HG03280 (cell line): ENCODE results near the gene RNF212.
"Not testable (repeated sequence)": the region's sequence is repeated elsewhere in the genome, so short reads cannot be mapped to it uniquely, and the experiment has no call there.

Experiments
- ATAC-seq: cut with Tn5 transposase; IDR thresholded peaks from one replicate; pipeline ENCODE4 v1.9.1; 2021; ENCODE audit warnings: mild to moderate bottlenecking, moderate library complexity; ENCODE audit not compliant: unreplicated experiment

RNF212 gene

DNA sequence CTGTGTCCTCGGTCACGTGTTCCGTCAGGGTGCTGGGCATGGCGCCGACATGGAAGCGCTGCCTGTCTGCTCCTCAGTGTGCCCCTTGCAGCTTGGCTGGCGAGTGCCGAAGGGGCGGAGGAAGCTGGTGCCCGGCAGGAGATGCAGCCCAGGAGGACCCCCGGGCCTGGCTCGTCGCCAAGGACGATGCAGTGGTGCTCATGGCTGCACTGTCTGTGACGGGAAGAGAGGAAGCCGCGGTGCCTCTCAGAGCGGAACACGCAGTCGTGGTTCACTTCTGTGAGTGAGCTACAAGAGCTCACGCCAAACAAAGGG, 63.8 kb downstream of the RNF212 start:
- no peak for ATAC-seq

DNA sequence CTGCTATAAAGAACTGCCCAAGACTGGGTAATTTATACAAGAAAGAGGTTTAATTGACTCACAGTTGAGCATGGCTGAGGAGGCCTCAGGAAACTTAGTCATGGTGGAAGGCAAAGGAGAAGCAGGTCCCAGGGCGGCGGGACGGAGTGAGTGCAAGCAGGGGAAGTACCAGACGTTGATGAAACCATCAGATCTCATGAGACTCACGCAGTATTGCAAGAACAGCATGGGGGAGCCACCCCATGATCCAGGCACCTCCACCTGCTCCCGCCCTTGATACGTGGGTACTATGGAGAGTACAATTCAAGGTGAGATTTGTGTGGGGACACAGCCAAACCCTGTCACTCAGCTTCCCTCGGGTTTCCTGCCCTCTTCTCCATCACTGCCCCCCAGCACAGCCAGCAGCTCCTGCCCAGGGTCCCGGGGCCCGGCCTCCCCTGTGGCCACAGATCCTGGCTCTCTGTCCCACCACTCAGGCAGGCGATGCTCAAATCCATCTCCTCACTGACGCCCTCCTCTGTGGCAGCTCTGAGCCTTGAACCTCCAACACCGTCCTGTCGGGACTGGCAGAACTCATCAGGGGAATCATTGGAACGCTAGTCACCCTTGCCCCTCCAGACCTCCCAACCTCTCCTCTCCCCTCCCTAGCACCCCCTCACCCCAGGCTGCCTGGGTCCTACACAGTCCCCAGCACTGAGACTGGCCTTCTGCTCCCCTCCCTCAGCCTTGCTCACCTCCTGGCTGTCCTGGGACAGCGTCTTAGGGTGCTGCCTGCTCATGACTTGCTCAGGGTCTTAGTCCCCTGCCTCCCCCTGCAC, 64.4 kb downstream of the RNF212 start:
- no peak for ATAC-seq

DNA sequence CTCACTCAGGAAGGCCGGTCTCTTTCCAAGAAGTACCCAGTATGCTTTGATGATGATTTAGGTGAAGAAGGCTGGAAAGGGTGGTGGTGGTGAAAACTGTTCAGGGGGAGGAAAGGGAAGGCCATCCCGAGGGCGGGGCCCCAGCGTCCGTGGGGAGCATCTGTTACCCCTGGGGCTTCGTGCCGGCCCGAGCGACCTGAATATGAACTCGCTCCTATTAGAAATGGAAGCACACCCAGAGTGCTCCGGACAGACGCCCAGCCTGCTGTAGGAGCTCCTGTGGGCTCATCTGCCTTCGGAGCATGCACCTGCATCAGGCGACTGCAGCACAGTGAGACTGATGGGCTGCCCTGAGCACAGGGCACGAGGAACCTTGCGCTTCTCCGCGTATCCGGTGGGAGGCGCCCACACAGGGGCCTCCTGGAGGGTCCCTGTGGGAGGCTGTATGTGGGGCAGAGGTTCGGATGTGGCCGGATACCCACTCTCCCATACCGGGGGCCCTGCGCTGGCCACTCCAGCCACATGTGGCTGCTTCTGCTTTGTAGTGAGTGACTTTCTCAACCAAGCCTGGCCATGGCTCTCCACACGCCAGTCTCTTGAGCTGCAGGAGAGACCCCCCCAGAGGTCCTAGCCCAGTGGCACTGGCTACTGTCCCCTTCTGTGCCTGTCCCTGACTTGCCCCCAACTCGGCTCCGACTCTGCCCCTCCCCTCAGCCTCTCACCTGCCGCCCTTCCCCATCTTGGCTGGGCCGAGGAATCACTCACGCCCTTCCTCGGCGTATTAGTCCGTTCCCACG, 65.2 kb downstream of the RNF212 start:
- ATAC-seq, result no peak

DNA sequence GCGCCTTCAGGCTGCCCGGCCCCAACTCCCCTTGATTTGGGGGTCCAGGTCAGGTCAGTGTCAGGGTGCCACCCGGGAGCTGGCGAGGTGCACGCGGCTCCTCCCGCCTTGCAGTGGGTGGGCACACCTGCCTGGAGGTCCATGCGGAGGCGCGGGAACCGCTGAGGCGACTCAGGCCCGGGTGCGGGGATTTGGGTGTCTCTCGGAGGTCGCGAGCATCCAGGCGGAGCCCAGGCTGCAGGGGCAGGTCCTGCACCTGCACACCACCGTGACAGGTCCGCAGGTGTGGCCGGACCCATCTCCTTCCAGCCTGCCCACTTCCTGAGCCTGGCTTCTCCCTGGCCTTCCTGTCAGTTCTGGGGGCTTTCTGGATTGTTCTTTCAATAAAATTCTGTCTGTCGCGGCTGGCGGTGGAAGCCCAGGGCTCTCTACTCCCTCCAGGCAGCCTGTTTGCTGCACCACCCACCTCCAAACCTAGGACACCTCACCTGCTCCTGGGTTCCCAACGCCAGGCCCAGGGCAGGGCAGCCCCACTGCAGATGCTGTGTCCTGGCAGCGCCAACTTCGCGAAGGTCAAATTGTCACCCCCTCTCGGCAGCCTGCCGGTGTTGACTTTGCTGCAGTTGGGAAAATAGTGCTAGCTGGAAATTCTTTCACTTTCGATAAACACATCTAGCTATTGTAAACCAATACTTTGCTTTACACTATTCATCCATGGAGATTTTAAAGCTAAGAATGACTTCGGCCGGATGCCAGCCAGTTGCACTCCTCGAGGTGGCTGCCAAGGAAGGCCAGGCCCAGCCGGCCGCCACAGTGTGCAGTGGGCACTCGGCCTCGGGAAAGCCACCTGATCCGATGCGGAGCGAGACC, 66.0 kb downstream of the RNF212 start:
- ATAC-seq, result no peak

DNA sequence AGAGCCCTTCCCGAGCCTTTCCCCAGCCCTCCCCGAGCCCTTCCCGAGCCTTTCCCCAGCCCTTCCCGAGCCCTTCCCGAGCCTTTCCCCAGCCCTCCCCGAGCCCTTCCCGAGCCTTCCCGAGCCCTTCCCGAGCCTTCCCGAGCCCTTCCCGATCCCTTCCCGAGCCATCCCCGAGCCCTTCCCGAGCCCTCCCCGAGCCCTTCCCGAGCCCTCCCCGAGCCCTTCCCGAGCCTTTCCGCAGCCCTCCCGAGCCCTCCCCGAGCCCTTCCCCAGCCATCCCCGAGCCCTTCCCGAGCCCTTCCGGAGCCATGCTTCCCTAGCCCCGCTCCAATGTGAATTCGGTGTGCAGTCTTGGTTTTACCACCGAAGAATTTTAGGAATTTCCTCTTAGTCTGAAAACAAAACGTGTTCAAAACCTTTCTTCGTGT, 66.8 kb downstream of the RNF212 start:
- not testable (repeated sequence) for ATAC-seq

DNA sequence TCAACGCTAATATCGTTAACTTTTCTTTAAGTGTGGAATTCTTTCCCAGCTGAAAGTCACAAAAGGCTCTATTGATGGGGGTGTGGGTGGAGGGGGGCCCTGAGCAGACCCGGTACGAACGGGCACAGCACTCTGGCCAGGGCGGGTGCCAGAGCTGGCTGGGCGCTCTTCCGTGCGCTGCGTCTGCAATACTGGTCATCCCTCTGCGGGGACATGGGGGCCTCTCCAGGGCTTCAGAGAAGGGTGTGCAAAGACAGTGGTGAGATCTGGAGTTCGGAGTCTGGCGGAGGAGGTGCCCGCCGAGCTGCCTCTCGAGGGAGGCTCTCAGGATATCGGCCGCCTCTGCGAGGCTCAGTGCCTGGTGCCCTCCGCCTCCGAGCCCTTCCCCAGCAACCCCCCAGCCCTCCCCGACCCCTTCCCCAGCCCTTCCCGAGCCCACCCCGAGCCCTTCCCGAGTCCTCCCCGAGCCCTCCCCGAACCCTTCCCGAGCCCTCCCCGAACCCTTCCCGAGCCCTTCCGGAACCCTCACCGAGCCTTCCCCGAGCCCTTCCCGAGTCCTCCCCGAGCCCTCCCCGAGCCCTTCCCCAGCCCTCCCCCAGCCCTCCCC, 67.7 kb downstream of the RNF212 start:
- ATAC-seq, result no peak

DNA sequence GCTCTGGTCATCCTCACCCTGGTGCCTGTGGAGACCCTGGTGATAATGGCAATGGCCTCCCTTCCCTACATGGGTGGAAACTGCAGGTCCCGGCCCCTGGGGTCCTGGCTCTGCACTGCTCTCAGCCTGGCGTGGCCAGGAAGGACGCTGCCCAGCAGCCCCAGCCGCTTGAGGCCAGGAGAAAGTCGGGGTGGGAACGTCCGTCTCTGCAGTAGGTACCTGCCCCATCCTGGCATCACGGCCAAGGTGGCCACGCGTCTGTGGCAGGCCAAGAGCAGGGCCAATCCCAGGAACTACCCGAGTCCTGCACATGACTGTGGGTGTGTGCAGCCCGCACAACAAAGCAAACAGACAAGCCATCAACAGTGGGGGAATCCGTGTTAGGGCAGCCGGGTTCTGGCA, 68.2 kb downstream of the RNF212 start:
- no peak for ATAC-seq

DNA sequence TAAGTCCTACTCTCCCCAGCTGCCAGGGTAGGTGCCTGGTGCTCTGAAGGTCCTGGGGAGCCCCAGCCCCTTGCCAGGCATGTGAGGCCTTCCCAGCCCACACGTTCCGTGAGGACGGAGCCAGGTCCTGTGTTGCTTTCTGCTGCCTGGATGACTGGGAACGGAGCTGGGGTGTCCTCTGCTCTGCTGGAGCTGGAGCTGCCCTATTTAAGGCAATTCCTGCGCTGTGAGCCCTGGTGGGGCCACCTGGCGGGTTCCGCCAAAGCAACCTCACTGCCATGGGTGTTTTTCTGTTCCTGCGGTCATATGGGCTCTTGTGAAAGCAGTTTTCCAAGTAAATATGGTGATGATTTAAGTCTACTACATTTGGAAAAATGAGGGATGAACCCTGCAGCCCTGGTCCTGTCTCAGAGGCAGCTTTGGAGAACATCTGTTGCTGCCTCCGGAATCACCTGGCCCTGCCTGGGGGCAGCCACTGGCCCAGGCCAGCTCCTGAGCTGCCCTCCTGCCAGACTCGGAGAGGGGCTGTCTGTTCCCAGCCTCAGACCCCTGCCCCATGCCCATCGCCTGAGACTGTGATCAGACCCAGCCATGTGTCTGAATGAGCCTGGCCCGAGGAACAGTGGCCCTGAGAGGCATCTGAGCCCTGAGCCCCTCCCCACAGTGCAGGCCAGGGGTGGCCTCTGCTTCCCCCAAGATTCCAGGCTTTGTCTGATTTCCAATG, 68.7 kb downstream of the RNF212 start:
- ATAC-seq, result no peak

DNA sequence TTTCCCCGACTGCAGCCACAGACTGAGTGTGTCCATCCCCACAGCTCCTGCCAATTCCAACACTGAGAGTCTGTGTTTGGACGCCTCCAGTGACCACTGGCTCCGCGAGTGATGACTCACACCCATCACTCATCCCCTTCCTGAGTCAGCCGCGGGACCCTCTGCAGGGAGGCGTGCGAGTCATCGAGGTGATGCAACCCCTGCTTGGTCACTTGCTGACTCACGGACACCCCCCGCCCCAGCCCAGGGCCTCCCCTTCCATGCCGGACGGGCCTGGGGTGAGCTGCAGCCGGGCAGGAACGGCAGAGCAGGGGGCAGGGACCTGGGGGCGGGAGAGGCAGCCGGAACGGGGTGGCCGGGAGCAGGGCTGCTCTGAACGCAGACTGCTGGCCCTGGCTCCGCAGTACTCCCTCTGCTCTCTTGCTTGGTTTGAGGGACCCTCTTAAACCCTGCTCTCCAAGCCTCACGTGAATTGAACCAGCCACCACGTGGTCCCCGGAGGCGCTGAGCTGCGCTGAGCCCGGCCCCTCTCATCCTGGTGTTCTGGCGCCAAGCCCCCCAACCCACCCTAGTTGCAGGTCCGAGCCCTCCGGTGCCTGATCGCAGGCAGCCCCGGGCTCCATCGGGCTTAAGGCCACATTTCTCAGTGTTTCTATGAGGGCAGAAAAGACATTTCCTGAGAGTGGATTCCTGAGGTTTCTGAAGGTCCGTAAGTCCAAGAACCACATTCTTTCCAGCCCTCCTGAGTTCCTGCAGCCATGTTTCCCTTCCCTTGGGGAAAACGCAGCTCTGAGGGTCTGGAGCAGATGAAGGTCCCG, 69.5 kb downstream of the RNF212 start:
- ATAC-seq, result no peak

DNA sequence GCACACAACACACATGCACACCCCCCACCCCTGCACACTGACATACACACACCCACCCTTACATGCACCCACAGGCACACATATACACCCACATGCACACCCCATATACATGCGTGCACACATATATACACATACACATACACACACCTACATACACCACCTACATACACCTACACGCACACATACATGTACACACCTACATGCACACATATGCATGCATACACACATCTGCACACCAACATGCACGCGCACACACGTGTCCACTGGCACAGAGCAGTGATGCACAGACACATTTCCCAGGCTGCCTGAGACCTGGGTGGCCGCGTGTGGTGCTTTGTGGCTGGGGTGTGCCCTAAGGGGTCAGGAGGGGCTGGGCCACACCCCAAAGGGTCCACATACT, 70.2 kb downstream of the RNF212 start:
- no peak for ATAC-seq

DNA sequence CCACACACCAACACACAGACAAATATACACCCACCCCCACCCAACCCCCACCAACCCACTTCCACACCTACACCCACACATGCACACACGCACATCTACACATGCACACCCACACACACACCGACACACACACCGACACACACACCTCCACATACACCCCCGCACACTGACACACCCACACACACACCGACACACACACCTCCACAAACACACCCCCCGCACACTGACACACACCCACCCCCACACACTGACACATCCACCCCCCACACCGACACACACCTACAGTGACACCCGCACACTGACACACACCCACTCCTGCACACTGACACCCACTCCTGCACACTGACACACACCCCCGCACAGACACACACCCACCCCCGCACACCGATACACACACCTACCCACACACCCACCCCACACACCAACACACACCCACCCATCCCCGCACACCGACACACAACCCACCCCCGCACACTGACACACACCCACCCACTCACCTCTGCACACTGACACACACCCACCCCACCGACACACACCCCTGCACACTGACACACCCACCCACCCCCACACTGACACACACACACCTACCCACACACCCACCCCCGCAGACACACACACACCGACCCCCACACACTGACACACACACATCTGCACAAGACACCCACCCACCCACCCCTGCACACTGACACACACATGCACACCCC, 70.9 kb downstream of the RNF212 start:
- ATAC-seq, result no peak

DNA sequence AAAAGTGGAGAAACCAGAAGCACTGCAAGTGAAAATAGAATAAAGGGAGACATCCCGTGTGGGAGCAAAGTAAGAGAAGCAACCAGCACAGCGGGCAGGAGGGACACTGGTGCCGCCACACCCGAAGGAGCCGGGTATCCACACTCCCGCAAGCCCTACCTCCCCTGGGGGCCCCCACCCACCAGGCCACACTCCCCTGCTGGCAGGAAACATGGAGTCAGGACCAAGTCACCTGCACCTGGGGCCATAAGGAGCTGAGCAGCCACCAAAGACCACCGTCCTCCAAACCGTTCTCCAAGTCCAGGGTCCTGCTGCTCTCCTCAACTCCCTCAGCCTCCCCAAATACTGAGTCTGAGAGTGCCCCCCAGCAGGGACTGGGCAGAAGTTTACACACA, 71.4 kb downstream of the RNF212 start:
- no peak for ATAC-seq

DNA sequence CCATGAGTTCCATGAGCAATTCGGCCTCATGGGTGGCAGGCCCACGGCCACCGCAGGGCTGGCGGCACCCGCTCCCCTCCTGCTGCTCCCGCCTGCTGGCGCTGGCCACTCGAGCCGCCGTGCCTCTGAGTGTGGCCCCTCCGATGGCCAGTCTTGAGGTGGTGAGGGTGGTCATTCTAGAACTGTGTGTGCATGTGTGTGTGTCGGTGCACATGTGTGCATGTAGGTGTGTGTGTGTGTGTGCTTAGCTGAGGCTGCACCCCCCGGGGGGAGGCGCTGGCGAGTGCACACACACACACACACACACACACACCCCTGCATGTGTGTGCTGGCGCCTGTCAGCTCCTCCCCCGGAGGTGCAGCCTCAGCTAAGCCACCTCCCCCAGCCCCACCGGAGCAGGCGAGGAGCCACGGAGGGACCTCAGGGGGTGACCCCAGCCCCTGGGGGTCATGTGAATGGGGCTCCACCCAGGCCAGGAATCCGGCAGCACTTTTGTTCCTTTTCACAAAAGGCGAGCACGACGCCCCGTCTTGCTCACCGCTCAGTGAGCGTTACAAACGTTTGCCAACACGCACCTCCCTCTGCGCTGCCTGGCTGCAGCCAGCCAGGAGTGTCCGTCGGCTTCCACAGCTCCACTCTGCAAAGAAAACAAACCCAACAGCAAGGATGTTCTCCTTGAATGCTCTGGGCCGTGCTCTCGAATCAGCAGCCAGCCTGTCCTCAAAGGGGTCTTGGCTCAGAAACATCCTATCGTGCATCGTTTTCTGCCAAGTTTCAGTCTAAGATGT, 72.0 kb downstream of the RNF212 start:
- no peak for ATAC-seq

DNA sequence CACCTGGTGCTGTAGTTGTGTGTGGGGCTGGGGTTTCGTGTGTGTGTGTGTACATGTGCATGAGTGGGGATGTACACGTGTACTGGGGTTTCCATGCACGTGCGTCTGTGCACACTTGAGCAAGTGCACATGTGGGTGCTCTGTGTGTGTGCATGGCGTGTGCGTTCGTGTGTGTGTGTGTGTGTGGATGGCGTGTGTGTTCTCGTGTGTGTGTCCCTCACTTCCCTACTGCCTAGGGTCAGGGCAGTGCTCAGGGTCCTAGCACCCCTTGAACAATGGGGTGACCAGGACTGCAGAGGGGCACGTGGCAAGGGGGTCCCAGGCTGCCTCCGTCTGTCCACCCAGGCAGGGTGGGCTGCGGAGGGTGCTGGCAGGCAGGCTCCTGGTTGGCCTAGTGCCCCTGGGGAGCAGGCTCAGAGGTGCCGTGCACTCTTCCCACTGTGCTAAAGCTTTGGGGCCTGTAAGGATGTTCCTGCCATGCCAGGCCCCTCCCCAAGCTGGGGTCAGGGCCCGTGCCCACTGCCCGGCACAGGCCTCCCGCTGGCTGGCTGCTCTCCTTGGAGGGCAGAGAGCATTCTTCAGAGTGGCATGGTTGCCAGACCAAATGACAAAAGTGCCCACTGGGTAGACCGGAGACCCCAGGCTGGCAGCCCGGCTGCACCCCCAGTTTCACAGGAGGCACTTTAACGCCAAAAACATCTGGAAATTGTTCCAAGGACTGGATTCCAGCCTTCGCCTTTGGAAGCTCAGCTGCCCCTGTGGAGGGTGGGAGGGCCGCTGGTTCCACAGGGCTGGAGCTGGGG, 72.8 kb downstream of the RNF212 start:
- ATAC-seq, result no peak

DNA sequence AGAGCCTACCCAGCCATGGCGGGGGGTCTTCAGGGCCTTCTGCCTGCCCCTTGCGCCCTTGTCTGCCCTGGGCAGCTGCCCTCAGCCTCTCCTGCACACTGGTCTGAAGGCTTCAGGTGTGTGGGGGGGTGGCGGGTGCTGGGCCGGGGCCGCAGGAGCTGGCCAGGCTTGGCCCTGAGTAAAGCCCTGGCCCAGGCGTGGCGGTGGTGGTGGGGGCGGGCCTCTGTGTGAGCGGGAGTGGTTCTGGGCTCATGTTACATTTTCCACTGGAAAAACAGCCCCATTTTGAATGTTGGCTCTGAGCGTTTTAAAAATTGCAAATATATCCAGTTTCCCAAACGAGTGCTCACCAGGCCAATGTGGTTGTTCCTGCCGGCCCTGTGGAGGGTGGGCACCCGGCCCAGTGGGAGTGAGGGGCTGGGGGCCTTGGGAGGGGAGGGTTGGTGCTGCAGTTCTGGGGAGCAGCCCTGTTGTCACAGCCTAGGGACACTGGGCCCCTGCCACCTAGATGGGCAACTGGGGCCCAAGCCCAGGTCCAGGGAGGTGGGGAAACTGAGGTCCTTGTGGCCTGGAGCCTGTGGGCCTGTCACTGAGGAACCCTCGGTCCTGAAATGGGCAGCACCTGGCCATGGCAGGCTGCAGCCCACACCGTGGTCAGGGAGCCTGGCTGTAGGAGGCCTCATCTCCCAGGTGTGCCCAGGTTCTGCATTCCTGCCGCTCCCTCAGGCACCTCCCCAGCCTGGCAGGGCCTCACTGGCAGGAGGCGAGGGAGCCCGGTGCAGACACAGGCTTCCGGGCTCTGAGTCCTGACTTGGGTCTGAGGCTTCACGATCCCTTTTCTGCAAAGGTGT, 73.6 kb downstream of the RNF212 start:
- ATAC-seq, result no peak

DNA sequence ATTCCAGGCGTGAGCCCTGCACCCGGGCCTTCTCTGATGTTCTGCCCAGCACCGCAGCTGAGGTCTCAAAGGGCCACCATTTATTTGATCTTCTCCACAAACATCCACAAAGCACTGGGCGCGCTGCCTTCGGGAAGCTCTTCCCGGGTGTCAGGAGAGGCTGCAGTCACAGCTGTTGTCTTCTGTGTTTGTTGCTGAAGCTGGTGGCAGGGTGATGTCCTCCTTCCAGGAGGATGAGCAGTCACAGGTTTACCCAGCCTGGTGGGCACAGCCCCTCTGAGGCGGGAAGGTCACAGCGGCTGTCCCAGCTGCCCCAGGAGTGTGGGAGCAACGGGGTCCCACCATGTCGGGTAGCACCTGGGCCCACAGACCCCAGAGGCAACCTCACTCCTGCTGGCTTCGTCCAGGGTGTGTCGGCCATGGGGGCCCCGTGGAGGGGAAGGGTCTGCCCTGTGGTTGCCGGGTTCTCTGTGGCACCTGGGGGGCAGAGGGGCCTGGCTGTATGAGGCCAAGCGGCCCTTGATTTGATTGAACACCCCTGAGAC, 74.3 kb downstream of the RNF212 start:
- ATAC-seq, result no peak
